ENCODE data around the gene GRAMD2B.
"Not testable (repeated sequence)": the region's sequence is repeated elsewhere in the genome, so short reads cannot be mapped to it uniquely, and the experiment has no call there.

Gene GRAMD2B

DNA sequence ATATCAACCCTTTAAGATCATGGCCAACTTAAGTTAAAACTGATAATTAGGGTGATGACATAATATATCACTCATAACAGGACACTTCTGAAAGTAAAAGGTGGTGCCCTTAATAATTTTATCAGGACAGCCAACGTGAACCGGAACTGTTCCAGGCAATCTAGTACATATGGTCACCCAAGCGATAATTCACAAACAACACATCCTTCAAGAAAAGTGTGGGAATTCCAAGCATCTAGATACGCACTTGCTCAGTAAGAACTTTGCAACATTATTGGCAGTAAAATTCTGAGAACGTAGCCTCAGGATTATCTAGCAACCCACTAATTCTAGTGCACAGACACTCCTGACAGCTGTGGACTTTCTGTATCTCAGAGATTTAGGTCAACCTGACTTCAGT lies 86.1 kb downstream of the GRAMD2B start:
- DNase-seq (ENCODE audit: low read depth in 4 of 4, low spot score in 1 of 4): no peak

DNA sequence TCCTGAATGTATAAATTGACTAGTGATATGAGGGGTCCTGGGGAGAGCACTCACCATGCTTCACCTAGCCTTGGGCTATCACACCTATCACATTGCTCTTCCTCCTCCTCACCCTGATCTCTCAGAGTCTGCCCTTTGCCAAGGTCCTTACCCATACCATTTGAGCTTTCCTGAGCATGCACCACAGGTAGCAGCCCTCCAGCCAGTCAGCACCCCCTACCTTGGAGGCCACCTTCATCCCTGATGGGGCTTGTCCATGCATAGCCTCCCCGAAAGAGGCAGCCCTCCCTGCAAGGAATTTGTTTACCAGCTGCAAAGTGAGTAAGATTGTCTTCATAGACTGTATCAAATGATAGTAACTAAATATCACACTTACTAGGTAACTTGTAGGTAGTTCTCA lies 88.8 kb downstream of the GRAMD2B start:
- no peak for DNase-seq (ENCODE audit: low read depth in 4 of 4, low spot score in 1 of 4)

DNA sequence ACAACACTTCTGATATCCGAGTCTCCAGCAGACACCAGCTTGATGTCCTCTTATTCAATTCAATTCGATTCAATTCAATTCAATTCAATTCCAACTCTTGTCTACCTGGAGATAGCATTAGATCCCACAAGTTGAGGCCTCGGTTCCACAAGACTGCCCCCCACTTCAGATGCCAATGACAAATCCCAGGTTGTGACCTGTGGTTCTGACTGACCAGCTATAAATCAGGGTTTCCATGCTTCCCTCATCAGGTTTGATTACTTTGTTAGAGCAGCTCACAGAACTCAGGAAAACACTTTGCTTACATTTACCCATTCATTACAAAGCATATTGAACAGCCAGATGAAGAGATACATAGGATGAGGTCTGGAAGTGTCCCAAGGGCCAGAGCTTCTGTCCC lies 89.2 kb downstream of the GRAMD2B start:
- DNase-seq (ENCODE audit: low read depth in 4 of 4, low spot score in 1 of 4): no peak

DNA sequence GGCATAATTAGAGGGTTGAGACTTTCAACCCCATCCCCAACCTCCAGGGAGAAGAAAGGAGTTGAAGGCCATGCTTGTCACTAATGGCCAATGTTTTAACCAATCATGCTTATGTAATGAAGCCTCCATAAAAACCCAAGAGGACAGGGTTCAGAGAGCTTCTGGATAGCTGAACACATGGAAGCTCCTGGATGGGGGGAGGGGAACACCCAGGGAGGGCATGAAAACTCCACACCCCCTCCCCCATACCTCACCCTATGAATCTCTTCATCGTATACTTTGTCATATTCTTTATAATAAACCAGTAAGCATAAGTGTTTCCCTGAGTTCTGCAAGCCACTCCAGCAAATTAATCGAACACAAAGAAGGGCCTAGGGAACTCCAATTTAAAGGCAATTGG lies 90.1 kb downstream of the GRAMD2B start:
- DNase-seq (ENCODE audit: low read depth in 4 of 4, low spot score in 1 of 4): no peak

DNA sequence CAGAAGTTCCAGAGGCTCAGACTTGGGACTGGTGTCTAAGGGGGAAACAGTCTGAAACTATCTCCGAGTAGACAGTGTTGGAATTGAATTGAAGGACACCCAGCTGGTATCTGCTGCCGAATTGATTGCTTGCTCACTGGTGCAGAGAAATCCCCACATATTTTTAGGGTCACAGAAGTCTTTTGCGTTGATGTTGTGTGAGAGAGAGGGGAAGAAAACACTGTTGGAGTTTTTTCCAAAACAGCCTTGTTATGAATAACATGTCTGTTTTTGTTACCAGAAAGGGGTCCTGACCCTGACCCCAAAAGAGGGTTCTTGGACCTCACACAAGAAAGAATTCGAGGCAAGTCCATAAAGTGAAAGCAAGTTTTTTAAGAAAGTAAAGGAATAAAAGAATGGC lies 90.5 kb downstream of the GRAMD2B start:
- DNase-seq (ENCODE audit: low read depth in 4 of 4, low spot score in 1 of 4): no peak

DNA sequence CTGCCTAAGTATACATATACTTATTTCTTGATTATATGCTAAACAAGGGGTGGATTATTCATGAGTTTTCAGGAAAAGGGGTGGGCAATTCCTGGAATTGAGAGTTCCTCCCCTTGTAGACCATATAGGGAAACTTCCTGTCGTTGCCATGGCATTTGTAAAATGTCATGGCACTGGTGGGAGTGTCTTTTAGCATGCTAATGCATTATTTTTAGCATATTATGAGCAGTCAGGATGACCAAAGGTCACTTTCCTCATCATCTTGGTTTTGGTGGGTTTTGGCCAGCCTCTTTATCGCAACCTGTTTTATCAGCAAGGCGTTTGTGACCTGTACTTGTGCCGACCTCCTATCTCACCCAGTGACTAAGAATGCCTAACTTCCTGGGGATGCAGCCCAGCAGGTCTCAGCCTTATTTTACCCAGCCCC lies 90.9 kb downstream of the GRAMD2B start:
- no peak for DNase-seq (ENCODE audit: low read depth in 4 of 4, low spot score in 1 of 4)

DNA sequence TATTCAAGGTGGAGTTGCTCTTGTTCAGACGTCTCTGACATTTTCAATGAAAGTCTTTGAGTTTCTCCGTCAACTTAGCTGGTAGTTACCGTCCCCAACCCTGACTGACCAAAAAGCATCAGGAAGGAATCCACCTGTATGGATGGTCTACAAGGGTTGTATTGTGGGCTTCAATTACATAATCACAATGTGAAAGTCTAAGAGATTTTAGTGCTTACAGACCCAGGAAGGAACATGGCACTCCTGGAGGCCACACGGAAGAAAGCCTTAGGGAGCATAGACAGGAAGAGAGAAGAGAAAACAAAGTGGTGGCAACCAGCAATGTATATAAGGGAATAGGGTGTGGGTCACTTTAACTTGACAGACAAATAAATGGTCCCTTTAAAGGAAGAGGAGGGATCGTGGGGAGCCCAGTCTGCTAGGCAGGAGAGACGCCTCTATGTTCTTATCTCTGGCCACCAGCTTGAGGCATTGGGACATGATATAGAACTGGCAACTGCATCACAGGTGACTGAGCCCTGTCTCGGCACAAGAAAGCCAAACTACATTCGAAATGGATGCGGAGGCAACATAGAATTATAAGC lies 91.4 kb downstream of the GRAMD2B start:
- DNase-seq (ENCODE audit: low read depth in 4 of 4, low spot score in 1 of 4): no peak

DNA sequence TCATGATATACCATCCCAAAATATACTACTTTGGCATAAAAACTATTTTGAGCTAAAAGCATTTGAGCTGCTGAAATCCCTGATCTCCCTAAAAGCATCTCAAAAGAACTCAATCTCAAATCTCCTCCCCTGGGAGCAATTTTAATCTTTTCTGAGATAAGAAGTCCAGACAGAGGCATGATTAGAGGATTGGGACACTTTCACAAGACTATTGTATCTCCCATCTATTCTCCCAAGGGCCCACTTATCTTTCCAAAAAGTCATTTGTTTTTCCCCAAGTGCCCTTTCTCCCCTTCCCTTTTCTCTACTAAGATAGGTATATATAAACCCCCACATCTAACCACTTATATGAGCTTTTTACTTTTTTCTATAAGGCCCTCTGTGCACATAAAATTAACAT lies 92.1 kb downstream of the GRAMD2B start:
- no peak for DNase-seq (ENCODE audit: low read depth in 4 of 4, low spot score in 1 of 4)

DNA sequence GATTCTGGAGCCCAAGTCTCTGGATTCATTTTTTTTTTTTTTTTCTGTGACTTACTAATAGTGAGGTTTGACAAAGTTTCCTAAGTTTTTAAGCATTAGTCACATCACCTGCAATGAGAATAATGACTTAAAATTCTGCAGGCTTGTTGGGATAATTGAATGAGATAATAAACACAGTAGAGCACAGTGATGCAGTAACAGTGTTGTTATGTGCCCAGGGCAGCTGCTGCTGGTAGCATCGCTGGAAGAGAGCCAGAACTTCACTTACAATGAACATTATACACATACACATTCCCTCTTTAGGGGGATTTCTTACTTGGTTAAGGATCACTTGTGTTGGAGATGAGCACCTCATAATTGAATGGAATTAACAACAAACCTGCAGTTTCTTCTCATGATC lies 92.9 kb downstream of the GRAMD2B start:
- no peak for DNase-seq (ENCODE audit: low read depth in 4 of 4, low spot score in 1 of 4)

DNA sequence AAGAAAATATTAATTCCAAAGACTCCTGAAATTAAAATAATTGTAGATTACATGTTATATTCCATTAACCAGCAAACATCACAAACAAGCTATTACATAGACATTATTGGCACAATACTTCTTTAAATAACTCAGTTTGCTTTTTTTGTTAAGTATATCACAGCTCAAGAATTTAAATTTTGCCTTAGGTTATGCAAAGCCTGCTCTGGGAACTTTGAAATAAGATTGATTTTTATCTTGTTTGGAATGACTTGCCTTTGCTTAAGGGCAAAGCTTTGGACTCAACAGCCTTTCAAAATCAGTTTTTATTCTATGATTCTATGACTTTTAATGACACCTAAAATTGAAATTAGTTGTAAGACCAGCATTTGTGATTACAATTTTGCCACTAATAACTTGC lies 93.6 kb downstream of the GRAMD2B start:
- no peak for DNase-seq (ENCODE audit: low read depth in 4 of 4, low spot score in 1 of 4)

DNA sequence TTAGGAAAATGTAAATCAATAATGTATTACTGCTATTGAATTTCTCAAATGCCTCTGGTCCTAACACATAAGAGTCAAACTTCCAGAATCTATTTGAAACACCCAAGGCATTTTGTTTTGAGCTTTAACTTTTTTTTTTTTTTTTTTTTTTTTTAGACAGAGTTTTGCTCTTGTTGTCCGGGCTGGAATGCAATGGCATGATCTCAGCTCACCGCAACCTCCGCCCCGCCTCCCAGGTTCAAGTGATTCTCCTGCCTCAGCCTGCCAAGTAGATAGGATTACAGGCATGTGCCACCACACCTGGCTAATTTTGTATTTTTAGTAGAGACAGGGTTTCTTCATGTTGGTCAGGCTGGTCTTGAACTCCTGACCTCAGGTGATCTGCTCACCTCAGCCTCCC lies 96.0 kb downstream of the GRAMD2B start:
- DNase-seq (ENCODE audit: low read depth in 4 of 4, low spot score in 1 of 4): not testable (repeated sequence)

DNA sequence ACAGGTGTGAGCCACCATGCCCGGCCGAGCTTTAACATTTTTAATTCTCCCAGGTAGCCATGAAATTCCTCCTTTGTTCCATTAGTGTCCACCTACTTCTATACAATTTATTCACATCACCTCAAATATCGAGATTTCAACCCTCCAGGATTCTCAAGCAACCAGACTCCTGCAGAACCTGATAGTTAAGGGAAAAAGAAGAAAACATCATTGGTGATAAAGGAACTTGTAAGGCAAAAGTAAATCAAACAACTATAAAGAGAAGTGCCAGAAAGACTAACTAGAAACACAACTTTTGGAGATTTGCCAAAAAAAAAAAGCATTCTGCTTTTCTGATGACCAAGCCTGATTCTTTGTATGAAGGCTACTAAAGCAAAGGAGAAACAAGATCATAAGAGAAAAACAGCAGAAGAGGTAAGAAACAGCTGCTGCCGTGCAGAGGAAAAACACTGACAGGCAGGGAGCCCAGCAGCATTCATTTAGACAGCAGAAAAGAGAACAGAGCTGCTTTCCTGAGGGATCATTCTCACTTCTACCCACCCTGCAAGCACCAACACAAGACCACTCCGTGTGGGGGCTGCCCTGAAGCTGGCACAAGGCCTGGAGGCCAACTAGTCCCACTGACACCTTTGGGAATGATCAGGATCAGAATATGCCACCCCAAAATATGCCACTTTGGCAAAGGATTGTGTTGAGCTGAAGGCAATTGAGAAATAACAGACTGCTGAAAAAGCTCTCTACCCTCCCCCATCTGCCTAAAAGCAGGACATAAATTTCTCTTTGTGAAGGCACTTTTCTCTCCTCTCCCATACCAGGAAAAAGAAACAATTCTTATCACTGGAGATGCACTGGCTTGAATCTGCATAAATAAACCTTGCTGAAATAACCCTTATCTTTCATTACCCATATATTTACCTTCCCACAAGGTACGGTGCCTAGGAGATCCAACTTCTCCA lies 96.7 kb downstream of the GRAMD2B start:
- DNase-seq (ENCODE audit: low read depth in 4 of 4, low spot score in 1 of 4): no peak

DNA sequence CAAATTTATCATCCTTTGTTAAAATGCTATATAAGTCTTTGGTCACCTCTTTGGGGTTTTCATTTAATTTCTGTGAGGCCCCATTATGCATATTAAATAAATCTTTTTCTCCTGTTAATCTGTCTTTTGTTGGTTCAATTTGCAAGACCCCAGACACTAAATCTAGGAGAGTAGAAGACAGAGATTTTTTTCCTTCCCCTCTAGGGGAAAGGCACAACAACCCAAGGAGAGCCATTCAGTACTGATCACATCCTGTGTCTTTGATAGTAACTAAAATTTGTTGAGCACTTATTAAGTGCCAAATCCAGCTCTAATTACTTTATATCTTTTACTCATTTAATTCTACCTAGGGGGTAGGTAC lies 97.4 kb downstream of the GRAMD2B start:
- DNase-seq (ENCODE audit: low read depth in 4 of 4, low spot score in 1 of 4): no peak

DNA sequence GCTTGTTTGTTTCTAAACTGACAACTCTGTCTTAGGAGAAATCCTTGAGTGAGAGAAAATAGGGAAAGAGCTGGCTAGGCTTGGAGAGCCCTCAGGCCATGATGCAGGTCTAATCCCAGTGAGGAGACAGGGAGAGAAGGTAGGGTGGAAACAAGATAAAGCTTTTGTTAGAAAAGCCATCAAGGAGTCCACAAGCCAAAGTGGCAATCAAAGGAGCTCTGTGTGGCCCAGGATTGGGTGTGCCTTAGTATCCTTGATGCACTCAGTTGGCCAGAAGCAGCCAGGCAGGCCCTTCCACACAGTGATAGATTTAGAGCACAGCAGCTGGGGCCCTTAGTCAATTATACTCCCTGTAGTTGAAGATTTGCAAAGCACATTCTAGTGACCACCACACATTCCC lies 97.9 kb downstream of the GRAMD2B start:
- DNase-seq (ENCODE audit: low read depth in 4 of 4, low spot score in 1 of 4): no peak

DNA sequence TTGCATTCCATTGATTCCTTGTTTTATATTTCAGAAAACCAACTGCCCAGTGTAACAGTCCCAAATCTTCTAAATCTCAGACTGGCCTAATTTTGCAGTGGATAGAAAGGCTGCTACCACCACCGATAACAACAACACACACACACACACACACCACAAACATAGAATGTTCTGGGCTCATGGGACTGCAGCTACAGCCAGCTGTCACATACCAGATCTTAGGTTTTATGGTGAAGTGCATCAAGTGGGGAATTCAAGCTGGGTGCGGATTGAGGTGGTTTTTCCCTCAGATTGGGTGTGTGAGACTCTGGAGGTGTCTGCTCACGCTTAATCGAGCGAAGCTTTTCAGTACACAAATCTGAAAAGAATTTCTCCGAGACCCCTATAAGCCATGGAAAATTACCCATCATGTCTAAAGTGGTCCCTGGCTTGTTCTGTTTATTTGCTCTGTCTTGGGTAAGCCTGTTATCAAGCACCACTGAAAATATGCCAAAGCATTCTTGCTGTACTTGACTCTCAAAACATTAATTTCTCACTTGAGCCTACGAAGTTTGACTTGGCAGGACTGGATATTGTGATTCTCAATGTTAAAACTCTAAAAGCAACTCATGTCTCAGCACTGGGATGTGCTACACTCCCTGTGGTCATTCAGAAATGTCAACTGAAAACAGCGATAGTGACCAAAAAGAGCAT lies 100.8 kb downstream of the GRAMD2B start:
- no peak for DNase-seq (ENCODE audit: low read depth in 4 of 4, low spot score in 1 of 4)

DNA sequence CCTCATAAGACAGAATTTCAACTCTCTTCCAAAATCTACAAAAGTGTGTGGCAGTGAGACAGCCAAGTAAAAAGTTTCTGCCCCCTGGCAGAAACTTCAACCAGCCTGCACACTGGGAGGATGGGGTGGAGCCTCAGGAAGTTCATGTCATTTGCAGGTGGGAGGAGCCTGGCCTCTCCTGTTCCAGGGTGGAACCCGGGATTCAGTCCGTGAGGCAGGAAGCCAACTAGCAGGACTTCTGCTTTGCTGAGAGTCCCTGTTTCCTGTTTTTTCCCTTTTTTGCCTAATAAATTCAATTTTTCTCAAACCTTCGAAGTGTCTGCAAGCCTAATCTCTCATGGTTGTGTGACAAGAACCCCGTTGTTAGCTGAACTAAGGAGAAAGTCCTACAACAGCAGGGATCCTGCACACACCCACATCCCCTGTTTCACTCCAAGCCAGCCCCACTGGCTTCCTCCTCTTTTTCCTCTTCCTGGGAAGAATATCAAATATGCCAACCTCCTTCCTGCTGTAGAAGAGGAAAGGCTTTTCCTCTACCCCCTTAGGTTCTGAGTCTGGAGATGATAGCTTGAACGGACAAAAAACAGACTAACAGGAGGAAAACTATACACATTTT lies 102.5 kb downstream of the GRAMD2B start:
- no peak for DNase-seq (ENCODE audit: low read depth in 4 of 4, low spot score in 1 of 4)

DNA sequence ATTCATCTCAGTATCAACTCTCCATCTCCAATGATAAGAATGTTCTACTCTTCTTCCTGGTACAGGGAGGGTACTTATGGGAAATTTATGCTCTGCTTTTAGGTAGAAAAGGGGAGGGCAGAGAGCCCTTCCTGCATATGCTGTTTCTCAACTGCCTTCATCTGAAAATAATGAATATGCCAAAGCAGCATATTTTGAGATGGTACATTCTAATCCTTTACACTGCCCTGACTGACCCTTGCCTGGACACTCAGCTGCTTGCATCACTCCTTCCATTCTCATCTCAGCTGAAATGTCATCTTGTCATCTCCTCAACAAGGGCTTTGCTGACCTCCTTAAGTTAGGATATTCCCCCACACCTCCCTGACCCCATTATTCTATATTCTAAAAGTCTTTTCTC lies 103.3 kb downstream of the GRAMD2B start:
- no peak for DNase-seq (ENCODE audit: low read depth in 4 of 4, low spot score in 1 of 4)

DNA sequence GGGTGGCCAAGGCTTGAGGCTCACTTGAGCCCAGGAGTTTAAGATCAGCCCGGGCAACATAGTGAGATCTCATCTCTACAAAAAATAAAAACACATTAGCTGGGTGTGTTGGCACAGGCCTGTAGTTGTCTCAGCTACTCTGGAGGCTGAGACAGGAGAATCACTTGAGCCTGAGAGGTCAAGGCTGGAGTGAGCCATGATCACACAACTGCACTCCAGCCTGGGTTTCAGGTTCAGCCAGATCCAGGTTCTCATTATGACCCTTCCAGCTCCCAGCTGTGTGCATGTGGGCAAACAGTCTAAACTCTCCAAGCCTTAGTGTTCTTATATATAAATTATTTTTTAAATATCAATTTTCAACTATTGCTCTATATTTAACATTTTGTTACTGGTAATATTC lies 103.9 kb downstream of the GRAMD2B start:
- DNase-seq (ENCODE audit: low read depth in 4 of 4, low spot score in 1 of 4): no peak

DNA sequence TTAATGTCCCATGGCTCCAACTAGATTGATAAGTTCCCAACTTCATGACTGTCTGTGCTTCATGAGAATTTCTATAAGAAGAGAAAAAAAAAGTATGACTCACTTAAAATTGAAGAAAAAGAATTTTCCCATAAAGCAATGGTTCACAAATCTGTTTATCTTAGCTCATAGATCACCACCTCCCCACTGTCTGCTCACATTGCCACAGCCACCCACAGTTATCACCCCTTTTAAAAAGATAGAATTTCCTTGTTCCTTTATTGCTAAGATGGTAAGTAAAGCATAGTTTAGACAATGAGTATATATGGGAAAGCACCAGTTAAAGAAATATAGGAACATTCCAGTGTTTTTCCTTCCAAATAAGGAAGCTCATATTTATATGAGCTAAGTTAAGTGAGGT lies 104.7 kb downstream of the GRAMD2B start:
- no peak for DNase-seq (ENCODE audit: low read depth in 4 of 4, low spot score in 1 of 4)

DNA sequence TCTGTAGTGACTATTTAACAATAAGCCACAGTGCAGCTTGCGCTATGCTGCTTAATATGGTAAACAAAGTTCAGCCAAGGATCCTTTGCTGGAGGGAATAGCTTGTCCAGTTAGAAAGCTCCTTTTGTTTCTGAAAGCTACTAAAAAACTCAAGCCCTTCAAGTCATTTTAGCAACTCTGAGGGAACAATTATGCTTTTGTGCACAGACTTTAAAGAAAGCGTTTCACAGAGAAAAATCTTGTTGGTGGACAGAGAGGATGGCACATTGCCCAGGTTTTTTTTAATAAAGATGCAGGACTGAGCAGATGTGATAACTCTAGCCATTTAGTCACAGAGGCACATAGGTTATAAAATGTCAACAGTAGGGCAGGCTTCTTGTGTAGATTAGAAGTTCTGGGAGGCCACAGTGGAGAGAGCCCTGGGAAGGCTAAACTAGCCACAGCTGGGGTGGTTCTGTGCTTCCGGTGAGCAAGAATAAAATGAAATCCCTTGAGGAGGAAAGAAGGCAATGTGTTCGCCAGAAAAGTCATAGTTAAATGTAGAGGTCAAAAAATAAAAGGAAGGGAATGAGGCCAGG lies 108.4 kb downstream of the GRAMD2B start:
- no peak for DNase-seq (ENCODE audit: low read depth in 4 of 4, low spot score in 1 of 4)

DNA sequence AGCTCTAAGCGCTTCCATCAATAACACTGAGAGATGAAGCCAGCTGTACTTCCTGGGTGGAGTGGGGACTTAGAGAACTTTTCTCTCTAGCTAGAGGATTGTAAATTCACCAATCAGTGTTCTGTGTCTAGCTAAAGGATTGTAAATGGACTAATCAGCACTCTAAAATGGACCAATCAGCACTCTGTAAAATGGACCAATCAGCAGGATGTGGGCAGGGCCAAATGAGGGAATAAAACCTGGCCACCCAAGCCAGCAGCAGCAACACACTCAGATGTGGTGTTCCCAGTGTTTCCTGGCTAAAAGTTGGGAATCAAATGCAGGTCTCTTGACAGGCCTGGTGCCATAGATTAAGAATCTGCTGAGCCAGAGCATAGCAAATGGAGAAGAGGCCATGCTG lies 111.3 kb downstream of the GRAMD2B start:
- DNase-seq (ENCODE audit: low read depth in 4 of 4, low spot score in 1 of 4): no peak

All from stimulated activated CD4-positive, alpha-beta T cell treated with anti-CD3 and anti-CD28 coated beads, Interleukin-1b, Interleukin-23, amount 100 ng/mL, for 24 hours (primary cell).